Activated CD8-positive, alpha-beta T cell treated with anti-CD3 and anti-CD28 coated beads, Interleukin-2, amount 10 ng/mL, durations not matched to agents 7 days and 5 days (primary cell): ENCODE results near the gene TTLL13. TPM values are rescaled to one million over a fixed set of nuclear protein-coding genes. Genes with fewer than 3 reads are reported as not detected.
"Not testable (repeated sequence)": the region's sequence is repeated elsewhere in the genome, so short reads cannot be mapped to it uniquely, and the experiment has no call there.

Source experiments
- ATAC-seq: fragments of 150-1000 bp; cut with Tn5 transposase; one replicate; pipeline ENCODE4 v1.10.0; 2021; ENCODE audit warnings: moderate library complexity
- CTCF ChIA-PET: fragments of 350-600 bp; sonication (Branson Sonifier 250); formaldehyde crosslinking; loops from one replicate; lab custom pipeline; 2021; ENCODE audit warnings: antibody characterized with exemption; lab: Charles Lee
- POLR2A ChIA-PET: fragments of 350-600 bp; sonication (Branson Sonifier 250); formaldehyde crosslinking; loops from one replicate; lab custom pipeline; 2021; ENCODE audit warnings: antibody characterized with exemption; lab: Charles Lee
- DNase-seq: peaks from one replicate; pipeline ENCODE4 v3.0.0-alpha.2; 2020
- H3K27ac Mint-ChIP-seq: one replicate; pipeline ENCODE4 v1.8.0; 2021; ENCODE audit warnings: mild to moderate bottlenecking, mixed read lengths
- H3K27me3 Mint-ChIP-seq: one replicate; pipeline ENCODE4 v1.8.0; 2021; ENCODE audit warnings: low read depth, mixed read lengths
- H3K36me3 Mint-ChIP-seq: one replicate; pipeline ENCODE4 v1.8.0; 2021; ENCODE audit warnings: low read depth, mixed read lengths
- H3K4me1 Mint-ChIP-seq: one replicate; pipeline ENCODE4 v1.8.0; 2021; ENCODE audit warnings: low read depth, mixed read lengths
- H3K4me3 Mint-ChIP-seq: one replicate; pipeline ENCODE4 v1.8.0; 2021; ENCODE audit warnings: mild to moderate bottlenecking, mixed read lengths
- H3K9me3 Mint-ChIP-seq: one replicate; pipeline ENCODE4 v1.8.0; 2022; ENCODE audit warnings: mixed read lengths; ENCODE audit not compliant: insufficient read depth
- total RNA-seq, 2 experiments: library from RNA; stranded (reverse); gene quantifications; one replicate each; pipeline ENCODE4 v1.2.3, GENCODE V29; 2021

Gene TTLL13
- total RNA-seq, 2 experiments from 2014 or later = 1.3 TPM; not detected in 1

DNA sequence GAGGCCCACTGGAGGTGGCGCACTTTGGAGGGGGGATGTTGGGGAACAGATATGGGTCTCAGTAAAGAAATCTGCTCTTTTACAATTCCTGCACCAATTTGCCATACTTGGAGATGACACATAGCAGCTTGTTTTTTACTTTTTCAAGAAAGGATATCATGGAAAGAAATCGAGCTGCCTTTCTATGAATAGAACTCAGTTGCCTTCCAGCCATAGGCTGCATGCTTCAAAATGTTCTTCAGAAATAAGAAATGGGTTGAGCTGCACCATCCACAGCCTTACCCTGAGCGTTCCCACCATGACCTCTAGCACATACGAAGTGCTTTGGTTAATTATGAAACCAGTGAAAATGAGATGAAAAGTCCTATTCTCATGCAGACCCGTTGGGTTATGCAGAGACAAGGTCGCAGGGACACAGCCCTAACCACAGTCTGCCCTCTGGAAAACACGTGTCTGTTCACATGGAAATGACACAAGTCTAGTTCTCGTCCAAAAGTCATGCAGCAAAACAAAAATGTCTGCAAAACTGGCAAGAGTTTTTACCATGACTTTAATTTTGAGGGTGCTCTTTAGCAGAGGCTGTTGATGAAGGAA lies 52.4 kb downstream of the TTLL13 start:
- ATAC-seq (no peak), DNase-seq (no peak)
- H3K27me3 Mint-ChIP-seq = peaks cover 5% of the 10 kb centered on the region
- H3K27ac Mint-ChIP-seq = no peak overlapping the region
- peaks cover 32% of the 10 kb centered on the region for H3K4me1 Mint-ChIP-seq
- CTCF ChIA-PET = interaction anchor here (0.6 to 5.1 kb wide), 28 partner anchors 9 to 632 kb away, joined by 3 to 31 read pairs (median 4); partner anchors contain the start of gene TTLL13
- H3K9me3 Mint-ChIP-seq = no peaks in the 10 kb centered on the region
- H3K36me3 Mint-ChIP-seq = no peaks in the 10 kb centered on the region
- no peak overlapping the region for H3K4me3 Mint-ChIP-seq
- POLR2A ChIA-PET = interaction anchor here (1.1 kb wide), 1 partner anchor 218 kb away, joined by 3 read pairs; no protein-coding TSS in a partner anchor

DNA sequence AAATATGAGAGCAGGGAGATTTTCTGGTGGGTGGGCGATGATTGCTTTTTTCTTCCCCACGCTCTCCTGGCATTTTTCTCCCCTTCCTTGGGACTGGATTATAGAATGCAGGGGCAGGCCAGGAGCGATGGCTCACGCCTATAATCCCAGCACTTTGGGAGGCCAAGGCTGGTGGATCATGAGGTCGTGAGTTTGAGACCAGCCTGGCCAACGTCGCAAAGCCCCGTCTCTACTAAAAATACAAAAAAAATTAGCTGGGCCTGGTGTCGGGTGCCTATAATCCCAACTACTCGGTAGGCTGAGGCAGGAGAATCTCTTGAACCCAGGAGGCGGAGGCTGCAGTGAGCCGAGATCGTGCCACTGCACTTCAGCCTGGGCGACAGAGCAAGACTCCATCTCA lies 56.0 kb downstream of the TTLL13 start:
- H3K27ac Mint-ChIP-seq, H3K27me3 Mint-ChIP-seq, H3K4me3 Mint-ChIP-seq, H3K36me3 Mint-ChIP-seq, DNase-seq, ATAC-seq, POLR2A ChIA-PET, H3K9me3 Mint-ChIP-seq: not testable (repeated sequence)
- peaks cover 43% of the 10 kb centered on the region for H3K4me1 Mint-ChIP-seq
- CTCF ChIA-PET = interaction anchor here (0.7 to 4.2 kb wide), 8 partner anchors 9 to 627 kb away, joined by 4 to 50 read pairs (median 9); partner anchors contain the start of gene HDDC3

DNA sequence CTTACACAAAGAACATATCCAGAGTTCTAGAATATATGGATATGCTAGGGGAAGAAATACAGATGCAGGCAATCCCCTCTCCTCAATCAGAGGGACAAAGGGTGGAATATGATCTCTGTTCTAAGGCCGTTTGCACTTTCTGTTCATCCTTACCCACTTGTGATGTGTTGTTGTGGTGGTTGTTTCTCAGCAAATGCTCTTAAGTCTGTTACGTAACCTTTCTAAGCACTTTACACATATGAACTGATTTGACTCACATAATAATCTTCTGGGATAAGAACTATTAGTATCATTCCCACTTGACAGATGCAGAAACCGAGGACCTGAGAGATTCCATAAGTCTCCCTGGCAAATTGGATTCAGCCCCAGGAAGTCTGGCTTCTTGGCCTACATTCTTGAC lies 56.6 kb downstream of the TTLL13 start:
- ATAC-seq (no peak), DNase-seq (no peak)
- no peaks in the 10 kb centered on the region for H3K9me3 Mint-ChIP-seq
- ChIA-PET CTCF (interaction anchor here (0.7 to 4.2 kb wide), 13 partner anchors 10 to 627 kb away, joined by 3 to 50 read pairs (median 5); partner anchors contain the start of genes HDDC3, IQGAP1 and NGRN), POLR2A (interaction anchor here (1.9 kb wide), 1 partner anchor 82 kb away, joined by 6 read pairs; the partner anchor contains the start of gene IQGAP1)
- H3K36me3 Mint-ChIP-seq = no peaks in the 10 kb centered on the region
- H3K27ac Mint-ChIP-seq = peak overlapping the region; percentile 88
- H3K4me3 Mint-ChIP-seq = peak overlapping the region; percentile 42
- H3K27me3 Mint-ChIP-seq = no peaks in the 10 kb centered on the region
- H3K4me1 Mint-ChIP-seq = peaks cover 38% of the 10 kb centered on the region

DNA sequence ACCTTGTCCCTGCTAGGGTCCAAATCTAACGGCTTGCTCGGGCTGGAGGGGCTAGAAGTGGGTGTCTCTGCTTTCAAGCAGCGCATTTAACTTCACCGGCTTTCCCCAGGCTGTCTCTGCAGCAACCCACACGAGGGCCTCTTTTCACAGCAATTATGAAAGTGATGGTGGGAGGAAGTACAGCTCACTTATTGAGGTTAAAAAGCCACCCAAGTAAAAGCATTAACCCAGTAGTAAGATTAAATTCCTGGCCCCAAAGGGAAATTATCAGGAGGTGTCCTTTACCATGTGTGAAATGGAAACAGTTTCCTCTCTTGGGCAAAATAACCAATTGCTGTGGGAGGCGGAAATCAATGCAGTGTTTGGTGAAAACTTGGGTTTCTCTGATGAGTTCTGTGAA lies 57.2 kb downstream of the TTLL13 start:
- ChIA-PET POLR2A (interaction anchor here (0.9 to 1.9 kb wide), 2 partner anchors 13 to 81 kb away, joined by 4 to 6 read pairs; partner anchors contain the start of gene IQGAP1), CTCF (interaction anchor here (0.9 to 4.2 kb wide), 14 partner anchors 8 to 626 kb away, joined by 3 to 50 read pairs (median 4); partner anchors contain the start of genes HDDC3, IQGAP1 and NGRN)
- H3K4me1 Mint-ChIP-seq = peaks cover 32% of the 10 kb centered on the region
- H3K4me3 Mint-ChIP-seq = peak overlapping the region; percentile 42
- H3K27me3 Mint-ChIP-seq = peaks cover 4% of the 10 kb centered on the region
- H3K27ac Mint-ChIP-seq = peak overlapping the region; percentile 88
- no peaks in the 10 kb centered on the region for H3K36me3 Mint-ChIP-seq
- DNase-seq = peak; percentile 60
- ATAC-seq = peak; percentile 84
- H3K9me3 Mint-ChIP-seq = no peaks in the 10 kb centered on the region

DNA sequence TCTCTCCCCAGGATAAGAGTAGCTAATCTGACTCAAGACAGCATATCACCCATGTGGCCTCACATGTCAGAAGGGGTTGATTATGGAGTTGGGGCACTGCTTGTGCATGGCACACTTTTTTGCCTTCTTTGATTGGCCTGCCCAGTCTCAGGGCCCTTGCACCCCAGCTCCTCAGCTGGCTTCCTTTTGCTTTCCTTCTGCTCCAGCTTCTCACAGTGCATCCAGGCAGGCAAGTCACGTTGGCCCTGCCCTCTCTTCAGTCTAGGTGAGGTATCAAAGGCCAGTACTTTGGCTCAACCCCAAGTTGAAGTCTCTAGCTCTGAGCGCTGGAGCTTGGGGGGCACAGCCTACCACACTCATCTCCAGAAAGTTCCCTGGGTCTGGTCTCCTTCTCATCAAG lies 58.3 kb downstream of the TTLL13 start:
- DNase-seq (no peak), ATAC-seq (no peak)
- Mint-ChIP-seq H3K4me1 (peaks cover 26% of the 10 kb centered on the region), H3K27me3 (peaks cover 14% of the 10 kb centered on the region), H3K4me3 (no peak overlapping the region), H3K9me3 (no peaks in the 10 kb centered on the region), H3K36me3 (no peaks in the 10 kb centered on the region), H3K27ac (no peak overlapping the region)
- ChIA-PET POLR2A (interaction anchor here (1.9 kb wide), 1 partner anchor 80 kb away, joined by 6 read pairs; the partner anchor contains the start of gene IQGAP1), CTCF (interaction anchor here (0.6 to 4.2 kb wide), 10 partner anchors 8 to 625 kb away, joined by 3 to 50 read pairs (median 8); partner anchors contain the start of gene HDDC3)

DNA sequence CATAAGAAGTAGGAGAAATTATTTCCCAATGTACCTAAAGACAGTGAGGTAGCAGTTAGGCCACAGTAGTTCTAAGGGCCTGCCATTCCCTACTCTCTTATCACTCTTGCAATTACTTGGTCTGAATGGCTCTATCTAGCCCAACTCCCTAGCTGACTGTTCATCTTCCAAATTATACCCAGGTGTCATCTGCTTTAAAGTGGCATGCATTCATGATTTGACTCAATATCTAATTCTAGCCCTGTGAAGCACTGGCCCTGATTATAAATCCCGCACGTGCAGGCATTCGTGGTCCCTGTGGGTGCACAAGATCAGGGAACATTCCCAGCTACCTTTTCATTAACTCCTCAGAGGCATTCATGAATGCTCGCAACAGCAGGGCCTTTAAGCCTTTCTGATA lies 59.7 kb downstream of the TTLL13 start:
- ATAC-seq (no peak), DNase-seq (no peak)
- Mint-ChIP-seq H3K27ac (no peak overlapping the region), H3K36me3 (no peaks in the 10 kb centered on the region), H3K4me3 (no peak overlapping the region), H3K9me3 (no peaks in the 10 kb centered on the region), H3K4me1 (peaks cover 22% of the 10 kb centered on the region), H3K27me3 (peaks cover 17% of the 10 kb centered on the region)
- ChIA-PET CTCF (interaction anchor here (1.4 to 4.1 kb wide), 3 partner anchors 7 to 16 kb away, joined by 4 to 29 read pairs (median 26); no protein-coding TSS in a partner anchor), POLR2A (no interaction called here)

Other genes with a start within 250 kb of the TTLL13 start
- 10 to 100 TPM; 22.7 to 24.9 TPM for gene ZNF710, start 248.2 kb upstream of the TTLL13 start, total RNA-seq
- 100 to 1,000 TPM; 291 to 301 TPM for gene IDH2, start 147.1 kb upstream of the TTLL13 start, total RNA-seq
- 10 to 100 TPM in 1 of 2 experiments, 1 to 10 TPM in 1; 8.6 to 11.2 TPM for gene SEMA4B, start 48.2 kb upstream of the TTLL13 start, total RNA-seq
- 100 to 1,000 TPM in 1 of 2 experiments, 10 to 100 TPM in 1; 92.4 to 102 TPM for gene CIB1, start 15.6 kb upstream of the TTLL13 start, total RNA-seq
- gene GDPGP1, start 15.3 kb upstream of the TTLL13 start, total RNA-seq = 10 to 100 TPM; 10.0 to 12.1 TPM
- 10 to 100 TPM; 29.7 to 29.8 TPM for gene NGRN, start 16.1 kb downstream of the TTLL13 start, total RNA-seq
- 1 to 10 TPM in 1 of 2 experiments, under 1 TPM in 1; 0.60 to 1.6 TPM for gene ZNF774, start 102.7 kb downstream of the TTLL13 start, total RNA-seq
- gene IQGAP1, start 138.7 kb downstream of the TTLL13 start, total RNA-seq = 100 to 1,000 TPM; 249 to 257 TPM